Pancreas (tissue), 10 donors: ENCODE measurements around the gene PGGT1B. TPM values are rescaled to one million over a fixed set of nuclear protein-coding genes. Genes with fewer than 3 reads are reported as not detected.

Source experiments
- ATAC-seq, 4 donors: fragments of 200-7000 bp; cut with Tn5 transposase; one replicate each; pipeline versions ENCODE4 v1.8.0 to v1.9.1; 2020; ENCODE audit warnings: mild to moderate bottlenecking in 4 of 4, moderate library complexity in 4 of 4
- DNase-seq, 6 donors: peaks; one replicate each; pipeline ENCODE4 v3.0.0-alpha.2; 2020
- FAIRE-seq: peaks from 2 replicates; lab custom pipeline; 2012; peaks lifted over from hg19 to GRCh38; lab: Jason Lieb, UNC
- H3K27ac ChIP-seq, 4 donors: fragments of 200-600 bp; sonication (generic); 1 replicate in 3 of 4; 2 replicates in 1 of 4; pipeline versions ENCODE4 v1.5.0 to v1.8.0; 2020
- H3K27me3 ChIP-seq, 4 donors: fragments of 200-600 bp; one replicate each; pipeline ENCODE4 v1.8.0; 2021
- H3K36me3 ChIP-seq, 3 donors: fragments of 200-600 bp; sonication (generic) in 1 of 3; one replicate each; pipeline versions ENCODE4 v1.5.0 to v1.8.0; 2020 to 2021
- H3K4me1 ChIP-seq, 3 donors: fragments of 200-600 bp; one replicate each; pipeline ENCODE4 v1.8.0; 2021
- H3K4me3 ChIP-seq, 4 donors: fragments of 200-600 bp; sonication (generic) in 2 of 4; one replicate each; pipeline versions ENCODE4 v1.5.0 to v1.8.0; 2020 to 2021
- H3K9me3 ChIP-seq, 4 donors: fragments of 200-600 bp; one replicate each; pipeline ENCODE4 v1.8.0; 2021
- WGBS, 2 donors: extraction: QIAGEN DNeasy Blood & Tissue Kit; methylation state at CpG; one replicate each; pipeline ENCODE4 v1.1.7; 2013; 5-methylcytosine and 5-hydroxymethylcytosine counted together
- intact Hi-C, 3 donors: fragments of 100-400 bp; cut with DNase I; formaldehyde crosslinking; loops; one replicate each; pipeline versions ENCODE4 v1.11.1 to v1.14.2; 2022
- polyA plus RNA-seq, 2 donors: library from polyadenylated mRNA; stranded (reverse); fragments of 200-250 nt; gene quantifications; one replicate each; pipeline ENCODE4 v1.2.3, GENCODE V29; 2013
- total RNA-seq, 6 donors: library from RNA; stranded (reverse); fragmentation: NEBNext Ultra II Directional in 4 of 6; extraction: Animal tissue kit (Norgen Biotek cat#: 25700) in 4 of 6; gene quantifications; one replicate each; pipeline versions ENCODE4 v1.2.1 to v1.2.4, GENCODE V29; 2021 to 2023
- TF ChIP-seq, protein P1 (sequence below), 4 donors: fragments of 200-600 bp; sonication (generic) in 3 of 4; IDR thresholded peaks; one replicate each; pipeline versions ENCODE4 v1.5.0 to v1.8.0; 2021; ENCODE audit warnings: antibody characterized with exemption in 4 of 4
- donor health status: healthy with polysubstance abuse.
- donor health status: DM: no; HTN: no; CAD: no; lungs with moderate emphysema.
- donor health status: DM: no; HTN: no; CAD: no.
- donor health status: control.
- donor health status: control.
- donor health status: Bipolar disorder and iron deficiency.
- donor health status: DM: yes; HTN: yes; CAD: no.
- donor health status: DM: no; HTN: no; CAD: no.
- donor health status: DM: no; HTN: no; CAD: no.
- donor health status: DM: yes; HTN: yes; CAD: no.

Gene PGGT1B
- total and polyA plus RNA-seq, 8 donors: 1.7 to 24.5 (median 17.7) TPM

DNA sequence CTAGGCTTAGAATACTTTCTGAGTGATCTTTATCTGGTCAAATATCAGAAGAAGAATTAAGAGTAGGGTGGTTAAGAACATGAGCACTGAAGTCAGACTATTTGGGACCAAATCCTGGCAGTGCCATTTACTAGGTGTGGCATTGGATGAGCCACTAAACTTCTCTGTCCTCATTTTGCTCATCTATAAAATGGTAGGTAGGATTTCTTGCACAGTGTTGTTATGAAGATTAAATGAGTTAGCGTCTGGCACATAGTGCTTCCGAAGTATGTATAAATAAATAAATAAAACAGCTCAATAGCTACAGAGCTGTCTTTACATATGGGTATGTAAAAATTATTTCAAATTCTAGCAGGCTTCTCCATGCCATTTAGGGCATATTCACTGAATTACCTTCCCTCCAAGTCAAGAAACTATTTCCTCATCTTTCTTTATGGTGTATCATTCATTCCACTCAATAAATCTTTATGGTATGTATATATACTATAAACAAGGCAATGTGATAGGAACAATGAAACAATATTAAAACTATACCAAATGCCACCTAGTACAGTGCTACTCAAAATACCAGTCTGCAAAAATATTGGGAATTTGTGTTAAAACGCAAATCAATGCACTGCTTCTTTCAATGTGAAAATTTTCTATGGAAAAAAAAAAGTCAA is 9.8 kb upstream of the PGGT1B start:
- no peak for DNase-seq
- Histone ChIP-seq H3K9me3 (no peaks in the 10 kb centered on the region), H3K27me3 (no peaks in the 10 kb centered on the region), H3K4me3 (no peak overlapping the region), H3K4me1 (no peaks in the 10 kb centered on the region), H3K36me3 (peaks cover 0 to 11% (median 6%) of the 10 kb centered on the region in 3 donors), H3K27ac (no peak overlapping the region)
- FAIRE-seq: no peak
- TF ChIP-seq, protein P1, sequence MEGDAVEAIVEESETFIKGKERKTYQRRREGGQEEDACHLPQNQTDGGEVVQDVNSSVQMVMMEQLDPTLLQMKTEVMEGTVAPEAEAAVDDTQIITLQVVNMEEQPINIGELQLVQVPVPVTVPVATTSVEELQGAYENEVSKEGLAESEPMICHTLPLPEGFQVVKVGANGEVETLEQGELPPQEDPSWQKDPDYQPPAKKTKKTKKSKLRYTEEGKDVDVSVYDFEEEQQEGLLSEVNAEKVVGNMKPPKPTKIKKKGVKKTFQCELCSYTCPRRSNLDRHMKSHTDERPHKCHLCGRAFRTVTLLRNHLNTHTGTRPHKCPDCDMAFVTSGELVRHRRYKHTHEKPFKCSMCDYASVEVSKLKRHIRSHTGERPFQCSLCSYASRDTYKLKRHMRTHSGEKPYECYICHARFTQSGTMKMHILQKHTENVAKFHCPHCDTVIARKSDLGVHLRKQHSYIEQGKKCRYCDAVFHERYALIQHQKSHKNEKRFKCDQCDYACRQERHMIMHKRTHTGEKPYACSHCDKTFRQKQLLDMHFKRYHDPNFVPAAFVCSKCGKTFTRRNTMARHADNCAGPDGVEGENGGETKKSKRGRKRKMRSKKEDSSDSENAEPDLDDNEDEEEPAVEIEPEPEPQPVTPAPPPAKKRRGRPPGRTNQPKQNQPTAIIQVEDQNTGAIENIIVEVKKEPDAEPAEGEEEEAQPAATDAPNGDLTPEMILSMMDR (IDR thresholded peaks at IDR 0.05): no peak
- ATAC-seq: no peak
- WGBS, 2 donors: 84 to 99% methylated on average over 3 of the region's 3 CpGs
- intact Hi-C loops: no loop called here

DNA sequence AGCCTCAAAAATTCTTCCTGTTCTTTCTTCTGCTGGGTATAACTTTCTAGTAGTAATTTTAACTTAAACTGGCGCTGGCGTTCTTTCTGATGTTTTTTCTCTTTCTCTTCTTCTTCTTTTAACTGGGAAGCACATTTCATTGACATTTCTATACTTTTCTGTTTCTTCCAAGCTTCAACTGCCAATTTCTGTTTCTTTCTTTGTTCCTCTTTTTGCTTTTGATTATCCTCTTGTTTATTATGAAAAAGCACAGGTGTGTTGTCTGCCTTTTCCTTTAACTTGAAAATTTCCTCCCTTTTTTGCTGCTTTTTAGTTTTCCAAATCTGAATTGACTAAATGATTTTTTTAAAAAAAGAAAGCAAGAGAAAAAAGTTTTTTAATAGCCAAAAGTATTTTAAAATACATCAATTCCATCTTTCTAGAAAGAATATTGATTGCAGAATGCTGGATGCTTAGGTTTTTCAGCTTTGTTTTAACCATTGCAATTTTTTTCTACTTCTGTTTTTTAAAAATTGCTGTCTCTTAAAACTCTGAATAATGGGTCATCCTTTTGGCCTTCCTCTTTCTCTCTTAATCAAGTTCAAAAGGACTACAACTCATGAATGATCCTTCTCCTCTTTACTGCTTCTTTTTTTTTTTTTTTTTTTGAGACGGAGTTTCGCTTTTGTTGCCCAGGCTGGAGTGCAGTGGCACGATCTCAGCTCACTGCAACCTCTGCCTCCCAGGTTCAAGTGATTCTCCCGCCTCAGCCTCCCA is 8.8 kb upstream of the PGGT1B start:
- TF ChIP-seq, protein P1 (IDR thresholded peaks at IDR 0.05): no peak
- Histone ChIP-seq H3K36me3 (peaks cover 0 to 11% (median 6%) of the 10 kb centered on the region in 3 donors), H3K4me1 (no peaks in the 10 kb centered on the region), H3K4me3 (no peak overlapping the region), H3K27ac (no peak overlapping the region), H3K9me3 (no peaks in the 10 kb centered on the region), H3K27me3 (no peaks in the 10 kb centered on the region)
- 93 to 95% methylated on average over 4 to 6 of the region's 6 CpGs for WGBS, 2 donors
- FAIRE-seq (no peak), ATAC-seq (peak in 1 of 4 donors; percentile 18), DNase-seq (no peak)
- intact Hi-C loops: no loop called here

DNA sequence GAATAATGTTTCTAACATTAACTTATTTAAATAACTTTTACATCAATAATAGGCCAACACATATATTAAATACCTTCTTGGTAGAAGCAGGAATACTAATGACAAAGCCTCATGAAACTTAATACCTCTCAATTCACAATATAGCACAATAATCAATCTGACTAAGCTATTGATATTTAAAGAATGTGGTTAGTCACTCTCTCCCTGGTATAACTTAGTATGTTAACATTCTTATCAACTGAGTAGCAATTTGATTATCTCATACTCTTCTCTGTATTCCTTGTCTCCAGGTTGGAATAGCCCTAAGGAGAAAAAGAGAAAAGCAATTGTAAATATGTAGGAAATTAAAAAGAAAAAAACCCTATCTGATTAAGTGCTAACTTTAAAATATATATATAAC is 4.9 kb upstream of the PGGT1B start:
- no peaks in the 10 kb centered on the region for H3K27me3 ChIP-seq
- H3K9me3 ChIP-seq: no peaks in the 10 kb centered on the region
- ATAC-seq (no peak), FAIRE-seq (no peak), DNase-seq (no peak)
- no peaks in the 10 kb centered on the region for H3K4me1 ChIP-seq
- H3K27ac ChIP-seq: no peak overlapping the region
- H3K4me3 ChIP-seq: no peak overlapping the region
- TF ChIP-seq, protein P1 (IDR thresholded peaks at IDR 0.05): no peak
- intact Hi-C loops: no loop called here
- H3K36me3 ChIP-seq: no peaks in the 10 kb centered on the region

DNA sequence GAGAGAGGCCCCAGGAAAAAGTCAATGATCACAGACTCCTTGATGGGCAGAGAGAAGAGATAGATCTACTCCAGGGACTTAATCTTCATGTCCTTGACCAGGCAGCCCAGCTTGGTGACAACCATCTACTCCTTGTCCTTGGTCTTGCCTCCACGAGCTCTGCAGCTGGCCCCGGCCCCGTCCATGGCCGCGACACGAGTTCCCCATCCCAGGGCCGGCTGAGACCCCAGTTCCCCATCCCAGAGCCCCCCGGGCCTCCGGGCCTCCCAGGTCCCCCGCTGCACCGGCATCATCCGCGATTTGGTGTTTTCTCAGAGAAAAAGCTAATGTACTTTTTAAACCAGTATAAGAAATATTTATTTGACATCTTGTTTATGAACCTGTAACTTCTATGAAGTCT is 2.5 kb upstream of the PGGT1B start:
- TF ChIP-seq, protein P1 (IDR thresholded peaks at IDR 0.05): no peak
- WGBS, 2 donors: 93 to 95% methylated on average over 13 of the region's 13 CpGs
- no peak for ATAC-seq
- H3K27ac ChIP-seq: no peak overlapping the region
- no peak overlapping the region for H3K4me3 ChIP-seq
- H3K9me3 ChIP-seq: no peaks in the 10 kb centered on the region
- peaks cover 5 to 14% (median 12%) of the 10 kb centered on the region in 3 donors for H3K4me1 ChIP-seq
- no peak for FAIRE-seq
- H3K36me3 ChIP-seq: no peaks in the 10 kb centered on the region
- DNase-seq: peak in 1 of 6 donors; percentile 67
- intact Hi-C loops: no loop called here
- H3K27me3 ChIP-seq: no peaks in the 10 kb centered on the region

DNA sequence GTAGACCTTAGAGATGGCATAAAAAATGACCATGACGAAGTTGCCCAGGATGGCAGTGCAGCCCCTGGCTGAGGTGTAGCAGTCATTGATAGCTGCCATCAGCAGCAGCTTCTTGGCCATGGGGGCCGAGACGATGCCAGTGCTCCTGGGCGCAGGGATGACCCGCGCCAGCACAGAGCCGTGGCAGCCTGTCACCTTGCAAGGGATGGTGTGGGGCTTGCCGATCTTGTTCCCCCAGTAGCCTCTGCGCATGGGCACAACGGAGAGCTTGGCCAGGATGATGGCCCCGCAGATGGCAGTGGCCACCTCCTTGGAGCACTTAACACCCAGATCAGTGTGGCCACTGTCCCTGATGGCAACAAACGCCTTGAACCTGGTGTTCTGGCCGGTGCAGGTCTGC is 2.1 kb upstream of the PGGT1B start:
- TF ChIP-seq, protein P1 (IDR thresholded peaks at IDR 0.05): no peak

More for the DNA sequence above, 2.1 kb upstream of the PGGT1B start:
- intact Hi-C loops: no loop called here
- peak in 1 of 6 donors; percentile 58 for DNase-seq
- H3K36me3 ChIP-seq: no peaks in the 10 kb centered on the region
- no peak for FAIRE-seq
- no peak overlapping the region for H3K27ac ChIP-seq
- H3K9me3 ChIP-seq: no peaks in the 10 kb centered on the region
- H3K4me1 ChIP-seq: peaks cover 5 to 16% (median 12%) of the 10 kb centered on the region in 3 donors
- no peak for ATAC-seq
- H3K27me3 ChIP-seq: no peaks in the 10 kb centered on the region
- H3K4me3 ChIP-seq: no peak overlapping the region
- WGBS, 2 donors: 95 to 99% methylated on average over 13 of the region's 13 CpGs
